Measurements from ENCODE around the gene XNDC1N. TPM values are rescaled to one million over a fixed set of nuclear protein-coding genes. Genes with fewer than 3 reads are reported as not detected.
A peak's percentile ranks its signal among the peaks of the same experiment; 100 is the strongest.
"Not testable (repeated sequence)": the region's sequence is repeated elsewhere in the genome, so short reads cannot be mapped to it uniquely, and the experiment has no call there.

Gene XNDC1N
- total RNA-seq, 1 donor from 2014 or later: 11.3 TPM

DNA sequence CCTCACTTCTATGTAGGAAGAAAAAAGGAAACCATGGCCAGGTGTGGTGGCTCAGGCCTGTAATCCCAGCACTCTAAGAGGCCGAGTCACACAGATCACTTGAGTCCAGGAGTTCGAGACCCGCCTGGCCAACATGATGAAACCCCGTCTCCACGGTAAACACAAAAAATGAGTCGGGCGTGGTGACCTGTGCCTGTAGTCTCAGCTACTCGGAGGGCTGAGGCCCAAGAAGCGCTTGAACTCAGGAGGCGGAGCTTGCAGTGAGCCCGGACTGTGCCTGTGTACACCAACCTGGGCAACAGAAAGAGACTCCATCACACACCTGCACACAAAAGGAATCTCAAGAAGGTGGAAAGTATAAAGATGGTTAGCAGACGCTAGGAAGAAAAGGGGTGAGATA is 32.4 kb downstream of the XNDC1N start:
- no peaks in the 10 kb centered on the region for H3K27me3 Mint-ChIP-seq (ENCODE audit: low read depth)
- peaks cover 10% of the 10 kb centered on the region for H3K9me3 Mint-ChIP-seq
- H3K4me3 Mint-ChIP-seq: no peak overlapping the region
- no peaks in the 10 kb centered on the region for H3K4me1 Mint-ChIP-seq
- TF ChIP-seq, protein P1, sequence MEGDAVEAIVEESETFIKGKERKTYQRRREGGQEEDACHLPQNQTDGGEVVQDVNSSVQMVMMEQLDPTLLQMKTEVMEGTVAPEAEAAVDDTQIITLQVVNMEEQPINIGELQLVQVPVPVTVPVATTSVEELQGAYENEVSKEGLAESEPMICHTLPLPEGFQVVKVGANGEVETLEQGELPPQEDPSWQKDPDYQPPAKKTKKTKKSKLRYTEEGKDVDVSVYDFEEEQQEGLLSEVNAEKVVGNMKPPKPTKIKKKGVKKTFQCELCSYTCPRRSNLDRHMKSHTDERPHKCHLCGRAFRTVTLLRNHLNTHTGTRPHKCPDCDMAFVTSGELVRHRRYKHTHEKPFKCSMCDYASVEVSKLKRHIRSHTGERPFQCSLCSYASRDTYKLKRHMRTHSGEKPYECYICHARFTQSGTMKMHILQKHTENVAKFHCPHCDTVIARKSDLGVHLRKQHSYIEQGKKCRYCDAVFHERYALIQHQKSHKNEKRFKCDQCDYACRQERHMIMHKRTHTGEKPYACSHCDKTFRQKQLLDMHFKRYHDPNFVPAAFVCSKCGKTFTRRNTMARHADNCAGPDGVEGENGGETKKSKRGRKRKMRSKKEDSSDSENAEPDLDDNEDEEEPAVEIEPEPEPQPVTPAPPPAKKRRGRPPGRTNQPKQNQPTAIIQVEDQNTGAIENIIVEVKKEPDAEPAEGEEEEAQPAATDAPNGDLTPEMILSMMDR (conservative IDR thresholded peaks at IDR 0.05): no peak
- H3K27ac Mint-ChIP-seq (ENCODE audit: unreplicated experiment): no peak overlapping the region
- peaks cover 39% of the 10 kb centered on the region for H3K36me3 Mint-ChIP-seq (ENCODE audit: low read depth)
- DNase-seq (ENCODE audit: low read depth, low spot score): no peak

DNA sequence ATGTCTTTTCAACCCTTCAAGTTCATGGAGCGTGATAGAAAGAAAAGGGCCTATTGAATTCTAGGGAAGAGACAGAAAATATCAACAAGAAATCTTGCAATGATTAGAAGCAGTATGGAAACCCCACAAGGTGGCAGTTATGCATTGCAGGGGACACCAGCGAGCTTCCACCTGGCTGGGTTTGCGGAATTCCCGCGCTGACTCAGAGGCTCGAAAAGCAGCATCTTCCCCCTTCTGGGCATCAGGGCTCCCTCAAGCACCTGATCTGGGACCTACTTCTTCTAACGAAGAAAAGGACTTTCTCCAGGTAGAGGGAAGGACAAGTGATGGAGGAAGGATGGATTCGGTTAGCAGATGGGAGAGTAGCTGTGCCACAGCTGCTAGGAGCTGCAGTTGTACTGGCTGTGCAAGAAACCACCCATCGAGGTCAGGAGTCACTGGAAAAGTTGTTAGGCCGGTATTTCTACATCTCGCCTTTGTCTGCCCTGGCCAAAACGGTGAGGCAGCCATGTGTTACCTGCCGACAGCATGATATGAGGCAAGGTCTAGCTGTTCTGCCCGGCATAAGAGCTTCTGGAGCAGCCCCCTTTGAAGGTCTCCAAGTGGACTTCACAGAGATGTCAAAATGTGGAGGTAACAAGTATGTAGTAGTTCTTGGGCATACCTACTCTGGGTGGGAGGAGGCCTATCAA is 39.1 kb downstream of the XNDC1N start:
- Mint-ChIP-seq H3K4me1 (peaks cover 18% of the 10 kb centered on the region), H3K36me3 (ENCODE audit: low read depth) (peaks cover 33% of the 10 kb centered on the region)
- H3K9me3 Mint-ChIP-seq; H3K27ac Mint-ChIP-seq (ENCODE audit: unreplicated experiment); DNase-seq (ENCODE audit: low read depth, low spot score); H3K4me3 Mint-ChIP-seq; H3K27me3 Mint-ChIP-seq (ENCODE audit: low read depth): not testable (repeated sequence)

DNA sequence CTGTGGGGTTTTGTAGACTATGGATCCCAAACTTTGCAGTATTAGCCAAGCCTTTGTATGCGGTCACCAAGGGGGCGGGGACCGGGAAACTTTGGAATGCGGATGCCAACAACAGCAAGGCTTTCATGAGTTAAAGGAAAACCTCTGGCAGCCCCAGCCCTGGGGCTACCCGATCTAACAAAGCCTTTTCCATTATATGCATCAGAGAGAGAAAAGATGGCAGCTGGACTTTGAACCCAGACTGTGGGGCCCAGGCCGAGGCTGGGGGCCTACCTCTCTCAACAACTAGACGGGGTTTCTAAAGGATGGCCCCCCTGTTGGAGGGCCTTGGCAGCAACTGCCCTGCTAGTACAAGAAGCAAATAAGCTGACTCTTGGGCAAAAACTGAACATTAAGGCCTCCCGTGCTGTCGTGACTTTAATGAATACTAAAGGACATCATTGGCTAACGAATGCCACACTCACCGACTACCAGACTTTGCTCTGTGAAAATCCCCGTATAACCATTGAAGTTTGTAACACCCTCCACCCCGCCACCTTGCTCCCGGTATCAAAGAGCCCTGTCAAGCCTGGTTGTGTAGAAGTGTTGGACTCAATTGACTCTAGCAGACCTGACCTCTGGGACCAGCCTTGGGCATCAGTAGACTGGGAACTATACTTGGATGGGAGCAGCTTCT is 39.9 kb downstream of the XNDC1N start:
- H3K27me3 Mint-ChIP-seq (ENCODE audit: low read depth); H3K9me3 Mint-ChIP-seq: not testable (repeated sequence)
- Mint-ChIP-seq H3K4me3 (peak overlapping the region; percentile 67), H3K36me3 (ENCODE audit: low read depth) (peaks cover 26% of the 10 kb centered on the region), H3K27ac (ENCODE audit: unreplicated experiment) (peak overlapping the region; percentile 97), H3K4me1 (peaks cover 18% of the 10 kb centered on the region)
- peak; percentile 23 for DNase-seq (ENCODE audit: low read depth, low spot score)

DNA sequence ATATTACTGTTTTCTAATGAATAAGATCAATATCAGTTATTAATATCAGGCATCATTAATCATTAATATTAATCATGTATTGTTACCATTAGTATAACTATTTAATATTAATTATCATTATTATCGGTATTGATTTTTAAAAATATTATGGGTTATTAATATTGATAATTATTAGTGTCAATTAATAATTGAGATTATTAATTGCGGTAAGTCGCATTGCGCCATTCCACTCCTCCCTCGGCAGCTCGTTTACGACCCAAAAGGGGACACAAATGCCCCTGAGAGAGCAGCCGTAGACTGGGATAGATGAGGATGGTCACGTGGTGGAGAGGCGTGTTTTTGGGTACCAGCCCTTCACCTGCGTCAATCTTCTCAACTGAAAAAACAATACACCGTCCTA is 42.6 kb downstream of the XNDC1N start:
- H3K27me3 Mint-ChIP-seq (ENCODE audit: low read depth); H3K4me3 Mint-ChIP-seq; H3K27ac Mint-ChIP-seq (ENCODE audit: unreplicated experiment); H3K9me3 Mint-ChIP-seq; DNase-seq (ENCODE audit: low read depth, low spot score): not testable (repeated sequence)
- Mint-ChIP-seq H3K36me3 (ENCODE audit: low read depth) (peaks cover 19% of the 10 kb centered on the region), H3K4me1 (peaks cover 18% of the 10 kb centered on the region)

Other genes with a start within 250 kb of the XNDC1N start
- gene DEFB108B, start 95.4 kb downstream of the XNDC1N start, total RNA-seq: not detected in 2 replicates
- not detected in 2 replicates for gene DEFB131B, start 50.1 kb downstream of the XNDC1N start, total RNA-seq
- 48.8 and 49.9 TPM in 2 replicates for gene RNF121, start 452 bp upstream of the XNDC1N start, total RNA-seq
- 10.7 and 10.8 TPM in 2 replicates for gene IL18BP, start 70.3 kb upstream of the XNDC1N start, total RNA-seq
- gene NUMA1, start 151.9 kb upstream of the XNDC1N start, total RNA-seq: 173 and 179 TPM in 2 replicates
- gene LRRC51, start 152.3 kb upstream of the XNDC1N start, total RNA-seq: 11.6 and 13.5 TPM in 2 replicates
- 79.1 and 79.6 TPM in 2 replicates for gene LAMTOR1, start 174.7 kb upstream of the XNDC1N start, total RNA-seq
- not detected in 2 replicates for gene TOMT, start 177.3 kb upstream of the XNDC1N start, total RNA-seq
- 68.4 and 74.5 TPM in 2 replicates for gene ANAPC15, start 184.1 kb upstream of the XNDC1N start, total RNA-seq
- not detected in 2 replicates for gene FOLR3, start 207.1 kb upstream of the XNDC1N start, total RNA-seq

Data from neural crest cell (in vitro differentiated cells).